Measurements from ENCODE around the gene PTPRC. TPM values are rescaled to one million over a fixed set of nuclear protein-coding genes. Genes with fewer than 3 reads are reported as not detected.

Gene PTPRC
- total and polyA plus RNA-seq, 8 donors = 0.59 to 20.5 (median 2.7) TPM

GRCh38 chr1:198763298-198763714 lies 124.5 kb downstream of the PTPRC start:
- FAIRE-seq (no peak), DNase-seq (no peak), ATAC-seq (peak in 1 of 4 donors; percentile 26)
- no peaks in the 10 kb centered on the region for H3K36me3 ChIP-seq
- H3K27me3 ChIP-seq = no peaks in the 10 kb centered on the region
- WGBS, 2 donors = 14 to 16% methylated on average over 1 of the region's 1 CpG
- TF ChIP-seq, protein P1, sequence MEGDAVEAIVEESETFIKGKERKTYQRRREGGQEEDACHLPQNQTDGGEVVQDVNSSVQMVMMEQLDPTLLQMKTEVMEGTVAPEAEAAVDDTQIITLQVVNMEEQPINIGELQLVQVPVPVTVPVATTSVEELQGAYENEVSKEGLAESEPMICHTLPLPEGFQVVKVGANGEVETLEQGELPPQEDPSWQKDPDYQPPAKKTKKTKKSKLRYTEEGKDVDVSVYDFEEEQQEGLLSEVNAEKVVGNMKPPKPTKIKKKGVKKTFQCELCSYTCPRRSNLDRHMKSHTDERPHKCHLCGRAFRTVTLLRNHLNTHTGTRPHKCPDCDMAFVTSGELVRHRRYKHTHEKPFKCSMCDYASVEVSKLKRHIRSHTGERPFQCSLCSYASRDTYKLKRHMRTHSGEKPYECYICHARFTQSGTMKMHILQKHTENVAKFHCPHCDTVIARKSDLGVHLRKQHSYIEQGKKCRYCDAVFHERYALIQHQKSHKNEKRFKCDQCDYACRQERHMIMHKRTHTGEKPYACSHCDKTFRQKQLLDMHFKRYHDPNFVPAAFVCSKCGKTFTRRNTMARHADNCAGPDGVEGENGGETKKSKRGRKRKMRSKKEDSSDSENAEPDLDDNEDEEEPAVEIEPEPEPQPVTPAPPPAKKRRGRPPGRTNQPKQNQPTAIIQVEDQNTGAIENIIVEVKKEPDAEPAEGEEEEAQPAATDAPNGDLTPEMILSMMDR (IDR thresholded peaks at IDR 0.05) = no peak
- no peak overlapping the region for H3K27ac ChIP-seq
- no peaks in the 10 kb centered on the region for H3K9me3 ChIP-seq
- H3K4me3 ChIP-seq = no peak overlapping the region
- intact Hi-C loops (cut with DNase I) = no loop called here
- no peaks in the 10 kb centered on the region for H3K4me1 ChIP-seq

DNA sequence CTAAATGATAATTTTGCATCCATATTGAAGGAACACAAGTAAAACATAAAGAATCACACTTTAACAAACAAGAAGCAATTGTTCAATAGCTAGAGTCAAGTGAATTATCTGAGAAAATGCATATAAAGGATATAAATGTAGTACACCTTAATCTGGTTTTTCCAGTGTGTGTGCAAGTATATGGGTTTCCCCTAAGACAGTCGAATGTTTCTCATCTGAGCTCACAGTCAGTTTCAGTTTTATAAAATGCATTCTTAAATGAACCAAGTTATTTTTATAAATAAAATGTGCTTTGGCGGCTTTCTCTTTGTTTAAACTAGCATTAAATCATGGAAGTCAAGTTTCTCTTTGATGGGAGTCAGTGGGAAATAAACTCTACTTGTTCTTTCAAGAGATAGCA lies 125.9 kb downstream of the PTPRC start:
- ATAC-seq (no peak), FAIRE-seq (no peak), DNase-seq (no peak)
- Histone ChIP-seq H3K4me1 (no peaks in the 10 kb centered on the region), H3K4me3 (no peak overlapping the region), H3K27ac (no peak overlapping the region), H3K27me3 (no peaks in the 10 kb centered on the region), H3K36me3 (no peaks in the 10 kb centered on the region), H3K9me3 (no peaks in the 10 kb centered on the region)
- TF ChIP-seq, protein P1 (IDR thresholded peaks at IDR 0.05) = no peak
- intact Hi-C loops (cut with DNase I) = no loop called here
- 54 to 80% methylated on average over 2 of the region's 2 CpGs for WGBS, 2 donors

DNA sequence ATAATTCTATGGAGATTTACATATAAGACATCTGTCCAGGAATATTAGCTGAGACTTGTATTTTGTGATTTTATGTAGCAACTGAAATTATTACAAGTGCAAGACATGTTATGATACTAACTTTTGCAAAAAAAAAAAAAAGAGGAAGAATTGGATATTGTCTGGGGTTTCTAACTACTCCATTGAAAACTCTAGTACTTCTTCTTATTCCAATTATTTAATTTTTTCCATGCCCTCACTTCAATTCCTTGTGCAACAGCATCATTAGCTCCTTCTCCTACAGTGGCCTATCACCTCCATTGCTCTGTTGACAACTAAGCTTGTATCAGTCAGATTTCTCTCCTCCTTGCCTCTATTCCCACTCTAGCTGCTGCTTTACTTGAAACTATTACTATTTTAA lies 126.6 kb downstream of the PTPRC start:
- H3K4me1 ChIP-seq = no peaks in the 10 kb centered on the region
- TF ChIP-seq, protein P1 (IDR thresholded peaks at IDR 0.05) = no peak
- no peaks in the 10 kb centered on the region for H3K9me3 ChIP-seq
- ATAC-seq (no peak), DNase-seq (no peak), FAIRE-seq (no peak)
- no peaks in the 10 kb centered on the region for H3K36me3 ChIP-seq
- H3K27ac ChIP-seq = no peak overlapping the region
- H3K4me3 ChIP-seq = no peak overlapping the region
- no peaks in the 10 kb centered on the region for H3K27me3 ChIP-seq
- intact Hi-C loops (cut with DNase I) = no loop called here

- Histone ChIP-seq H3K4me1 (no peaks in the 10 kb centered on the region), H3K27ac (no peak overlapping the region), H3K36me3 (no peaks in the 10 kb centered on the region), H3K9me3 (no peaks in the 10 kb centered on the region), H3K4me3 (no peak overlapping the region), H3K27me3 (no peaks in the 10 kb centered on the region)
- no peak for DNase-seq
- no peak for ATAC-seq
- intact Hi-C loops (cut with DNase I) = no loop called here
- FAIRE-seq = no peak
- WGBS, 2 donors = 81 to 82% methylated on average over 3 of the region's 3 CpGs
- TF ChIP-seq, protein P1 (IDR thresholded peaks at IDR 0.05) = no peak
Observed at GRCh38 chr1:198771563-198772153, 132.8 kb downstream of the PTPRC start.

DNA sequence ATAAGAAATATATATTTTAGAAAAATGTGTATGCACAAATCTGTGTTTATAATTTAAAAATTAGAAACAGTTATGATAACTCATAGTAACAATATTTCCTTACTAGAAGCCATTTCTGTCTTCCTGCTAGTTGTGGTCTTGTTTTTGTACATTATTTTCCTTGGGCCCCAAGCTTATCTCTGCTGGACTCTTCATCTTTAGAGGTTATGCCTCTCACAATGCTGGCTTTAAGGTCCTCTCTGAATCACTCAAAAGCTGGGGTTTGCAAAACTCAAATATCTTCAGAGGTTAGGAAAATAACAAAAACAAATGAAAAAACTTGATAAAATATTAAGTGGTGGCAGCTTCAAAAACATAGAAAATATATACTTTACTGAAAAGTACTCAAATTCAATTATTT lies 133.8 kb downstream of the PTPRC start:
- TF ChIP-seq, protein P1 (IDR thresholded peaks at IDR 0.05) = no peak
- Histone ChIP-seq H3K36me3 (no peaks in the 10 kb centered on the region), H3K9me3 (no peaks in the 10 kb centered on the region), H3K4me3 (no peak overlapping the region), H3K27me3 (no peaks in the 10 kb centered on the region), H3K4me1 (no peaks in the 10 kb centered on the region), H3K27ac (no peak overlapping the region)
- intact Hi-C loops (cut with DNase I) = no loop called here
- FAIRE-seq = no peak
- no peak for DNase-seq
- no peak for ATAC-seq
